GM19372 (cell line): ENCODE data around the gene DEFB123.
"Not testable (repeated sequence)": the region's sequence is repeated elsewhere in the genome, so short reads cannot be mapped to it uniquely, and the experiment has no call there.

Source experiments
- ATAC-seq: cut with Tn5 transposase; IDR thresholded peaks from one replicate; pipeline ENCODE4 v1.9.1; 2021; ENCODE audit warnings: mild to moderate bottlenecking, low read depth, moderate library complexity; ENCODE audit not compliant: unreplicated experiment

DEFB123 gene, protein sequence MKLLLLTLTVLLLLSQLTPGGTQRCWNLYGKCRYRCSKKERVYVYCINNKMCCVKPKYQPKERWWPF

DNA sequence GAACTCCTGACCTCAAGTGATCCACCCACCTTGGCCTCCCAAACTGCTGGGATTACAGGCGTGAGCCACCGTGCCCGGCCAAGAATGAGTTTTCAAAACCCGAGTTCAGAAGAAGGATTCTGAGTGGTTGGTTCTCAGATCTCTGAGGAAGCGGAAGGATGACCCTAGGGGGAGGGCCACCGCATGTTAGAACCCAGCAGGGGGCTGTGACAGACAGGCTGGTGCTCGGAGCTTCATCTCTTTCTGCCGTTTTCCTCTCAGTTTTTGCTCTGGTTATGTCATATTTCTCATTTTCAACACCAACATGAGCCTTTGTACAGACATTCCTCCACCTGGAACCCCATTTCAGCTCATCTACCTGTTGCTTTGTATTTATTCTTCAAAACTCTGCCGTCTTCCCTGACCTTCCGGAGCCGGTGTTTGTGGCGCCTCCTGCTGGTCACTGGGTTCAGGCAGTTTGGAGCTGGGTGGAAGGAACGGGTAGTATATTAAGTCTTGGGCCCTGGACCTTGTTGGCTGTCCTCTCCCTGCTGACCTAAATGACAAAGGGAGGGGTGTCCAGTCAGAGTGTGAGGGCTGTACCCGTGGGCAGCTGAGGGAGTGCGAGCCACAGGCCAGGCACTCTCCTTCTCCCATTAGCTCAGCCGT lies at the start of gene DEFB123:
Gene DEFB123, plus strand, starts transcription at position 621 of the 648 bp plus-strand sequence. CDS start 67 bp downstream, outside the sequence.
- no peak for ATAC-seq

DNA sequence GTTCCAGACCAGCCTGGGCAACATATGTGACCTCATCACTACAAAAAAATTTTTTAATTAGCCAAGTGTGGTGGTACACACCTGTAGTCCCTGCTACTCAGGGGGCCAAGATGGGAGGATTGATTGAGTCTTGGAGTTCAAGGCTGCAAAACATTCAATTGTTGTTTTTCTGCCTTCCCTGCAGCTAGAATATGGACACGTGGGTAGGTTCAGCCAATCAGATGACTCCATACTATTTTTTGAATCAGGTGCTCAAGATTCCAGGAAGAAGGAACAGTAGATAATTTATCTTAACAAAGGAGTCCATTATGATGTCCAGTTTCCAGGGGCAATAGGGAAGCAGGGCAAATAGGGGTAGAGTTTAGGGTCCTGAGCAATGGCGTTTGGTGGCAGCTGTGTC lies 47.6 kb upstream of the DEFB123 start:
- no peak for ATAC-seq

DNA sequence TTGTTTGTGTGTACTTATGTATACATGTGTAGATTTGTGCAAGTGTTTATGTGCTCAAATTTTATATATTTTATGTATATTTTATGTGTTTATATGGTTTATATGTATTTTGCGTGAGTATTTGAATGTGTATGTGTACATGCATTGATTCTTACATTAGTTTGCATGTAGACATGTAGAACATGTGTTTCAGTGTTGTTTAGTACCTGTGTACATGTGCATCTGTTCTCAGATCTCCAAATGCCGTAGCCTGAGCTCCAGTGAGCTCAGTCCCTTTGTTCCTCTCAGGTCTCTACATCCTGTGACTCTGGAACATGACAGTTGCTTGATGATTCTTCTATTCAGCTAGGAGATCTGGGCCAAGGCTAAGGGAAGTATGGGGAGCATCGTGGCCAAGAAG lies 45.5 kb upstream of the DEFB123 start:
- no peak for ATAC-seq

DNA sequence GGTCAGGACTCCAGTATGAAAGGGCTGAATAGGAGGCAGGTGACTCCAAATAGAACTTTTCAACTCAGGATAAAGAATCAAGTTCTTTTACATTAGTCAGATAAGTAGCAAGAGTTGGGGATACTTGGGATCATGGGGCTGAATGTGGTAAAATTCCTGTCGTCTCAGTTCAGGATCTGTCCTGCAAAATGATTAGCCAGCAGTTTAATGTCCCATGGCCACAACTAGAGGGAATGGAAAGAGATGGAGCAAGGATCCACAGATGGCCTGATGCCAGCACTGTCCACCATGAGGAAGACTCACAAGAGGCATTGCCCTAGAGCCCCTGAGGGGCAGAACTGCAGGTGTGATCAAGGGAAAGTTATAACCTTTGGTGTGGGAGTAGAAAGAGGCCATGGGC lies 36.5 kb upstream of the DEFB123 start:
- no peak for ATAC-seq

DNA sequence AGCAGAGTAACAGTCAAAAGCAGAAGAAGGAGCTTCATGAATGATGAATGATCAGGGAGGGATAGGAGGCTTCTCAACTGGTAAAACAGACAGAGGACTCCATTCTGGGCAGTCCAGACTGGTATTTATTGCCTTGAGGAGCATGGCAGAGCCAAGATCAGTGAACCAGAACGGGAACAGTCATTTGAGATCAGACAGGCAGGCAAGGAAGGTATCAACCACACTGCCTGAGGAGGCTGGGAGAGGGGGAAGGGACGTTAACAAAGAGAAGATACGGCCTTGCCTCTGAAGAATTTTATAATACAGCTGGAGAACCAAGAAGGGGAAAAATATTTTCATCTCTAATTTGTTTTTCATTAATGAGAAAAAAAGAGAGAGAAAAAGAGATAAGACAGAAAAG lies 34.3 kb upstream of the DEFB123 start, which contains the start of gene DEFB121:
Gene DEFB121, minus strand, starts transcription at position 101 of the 400 bp plus-strand sequence. Its CDS starts 63 bp downstream, at position 38.
- no peak for ATAC-seq

DNA sequence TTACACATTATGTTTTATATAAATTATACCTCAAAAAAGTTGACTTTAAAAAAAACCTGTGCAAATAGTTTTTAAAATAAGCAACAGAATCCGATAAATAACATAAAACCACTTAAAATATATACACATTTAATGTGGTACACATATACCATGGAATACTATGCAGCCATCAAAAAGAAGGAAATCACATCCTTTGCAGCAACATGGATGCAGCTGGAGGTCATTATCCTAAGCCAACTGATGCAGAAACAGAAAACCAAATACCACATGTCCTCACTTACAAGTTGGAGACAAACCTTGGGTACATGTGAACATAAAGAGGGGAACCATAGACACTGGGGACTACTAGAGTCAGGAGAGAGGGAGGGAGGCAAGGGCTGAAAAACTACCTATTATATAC lies 30.4 kb upstream of the DEFB123 start:
- ATAC-seq = no peak

DNA sequence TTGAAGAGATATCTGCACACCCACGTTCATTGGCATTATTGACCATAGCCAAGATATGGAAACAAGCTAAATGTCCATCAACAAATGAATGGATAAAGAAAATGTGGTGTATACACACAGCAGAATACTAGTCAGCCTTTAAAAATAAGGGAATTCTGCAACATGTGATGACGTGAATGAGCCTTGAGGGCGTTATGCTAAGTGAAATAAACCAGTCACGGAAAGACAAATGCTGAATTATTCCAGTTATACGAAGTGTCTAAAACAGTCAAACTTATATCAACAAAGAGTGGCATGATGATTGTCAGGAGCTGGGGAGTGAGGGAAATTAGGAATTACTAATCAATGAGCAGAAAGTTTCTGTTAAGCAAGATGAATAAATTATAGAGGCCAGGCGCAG lies 26.1 kb upstream of the DEFB123 start:
- no peak for ATAC-seq

DNA sequence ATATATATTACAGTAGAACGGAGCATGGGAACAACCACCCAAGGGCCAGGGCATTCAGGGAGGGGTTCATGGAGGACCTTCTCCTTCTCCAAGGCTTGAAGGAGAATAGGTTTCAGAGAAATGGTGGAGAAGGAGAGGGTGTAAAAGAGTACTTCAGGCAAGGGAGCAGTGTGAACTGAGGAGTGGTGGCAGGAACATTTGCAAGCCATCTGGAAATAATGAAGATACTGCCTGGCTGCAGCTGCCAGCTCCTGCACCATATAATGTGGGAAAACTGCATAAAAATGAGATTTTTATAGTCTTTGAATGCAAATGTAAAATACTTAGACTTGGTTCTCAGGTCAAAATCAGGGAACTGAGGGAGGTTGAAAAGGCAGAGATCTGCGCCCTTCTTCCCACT lies 24.8 kb upstream of the DEFB123 start:
- no peak for ATAC-seq

DNA sequence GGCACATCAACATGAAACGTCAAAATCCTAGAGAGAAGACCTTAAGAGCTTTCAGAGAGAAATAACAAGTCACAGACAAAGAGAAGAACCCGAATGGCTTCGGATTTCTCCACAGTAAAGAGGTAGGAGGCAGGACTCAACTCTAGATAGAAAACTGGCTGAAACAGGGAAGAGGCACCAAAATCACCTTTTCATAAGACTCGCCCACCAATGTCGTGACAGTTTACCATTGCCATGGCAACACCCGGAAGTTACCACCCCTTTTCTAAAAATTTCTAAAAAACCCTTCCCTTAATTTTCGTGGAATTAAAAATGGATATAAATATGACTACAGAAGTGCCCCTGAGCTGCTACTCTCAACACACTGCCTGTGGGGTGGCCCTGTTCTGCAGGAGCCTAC lies 22.1 kb upstream of the DEFB123 start:
- no peak for ATAC-seq

DNA sequence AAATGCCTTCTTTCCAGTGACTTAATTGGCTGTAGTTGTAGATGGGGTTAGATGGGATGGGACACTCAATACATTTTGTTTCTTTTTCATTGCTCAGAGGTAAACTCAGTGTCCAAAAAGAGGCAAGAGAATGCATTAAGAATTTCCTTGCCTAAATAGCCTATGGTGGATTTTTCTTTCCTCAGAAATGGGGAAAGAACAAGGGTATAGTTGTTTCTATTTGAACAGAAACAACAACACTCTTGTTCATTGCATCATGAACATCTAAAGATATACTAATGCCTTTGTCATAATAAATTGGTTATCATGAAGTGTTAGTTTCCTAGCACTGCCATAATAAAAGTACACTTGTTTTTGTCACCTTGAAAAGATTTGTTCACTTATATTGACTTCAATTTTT lies 14.6 kb upstream of the DEFB123 start:
- ATAC-seq = no peak

DNA sequence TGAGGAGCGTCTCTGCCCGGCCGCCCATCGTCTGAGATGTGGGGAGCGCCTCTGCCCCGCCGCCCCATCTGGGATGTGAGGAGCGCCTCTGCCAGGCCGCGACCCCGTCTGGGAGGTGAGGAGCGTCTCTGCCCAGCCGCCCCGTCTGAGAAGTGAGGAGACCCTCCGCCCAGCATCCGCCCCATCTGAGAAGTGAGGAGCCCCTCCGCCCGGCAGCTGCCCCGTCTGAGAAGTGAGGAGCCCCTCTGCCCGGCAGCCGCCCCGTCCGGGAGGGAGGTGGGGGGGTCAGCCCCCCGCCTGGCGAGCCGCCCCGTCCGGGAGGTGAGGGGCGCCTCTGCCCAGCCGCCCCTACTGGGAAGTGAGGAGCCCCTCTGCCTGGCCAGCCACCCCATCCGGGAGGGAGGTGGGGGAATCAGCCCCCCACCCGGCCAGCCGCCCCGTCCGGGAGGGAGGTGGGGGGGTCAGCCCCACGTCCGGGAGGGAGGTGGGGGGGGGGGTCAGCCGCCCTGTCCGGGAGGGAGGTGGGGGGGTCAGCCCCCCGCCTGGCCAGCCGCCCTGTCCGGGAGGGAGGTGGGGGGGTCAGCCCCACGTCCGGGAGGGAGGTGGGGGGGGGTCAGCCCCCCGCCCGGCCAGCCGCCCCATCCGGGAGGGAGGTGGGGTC lies 13.4 kb upstream of the DEFB123 start:
- not testable (repeated sequence) for ATAC-seq

DNA sequence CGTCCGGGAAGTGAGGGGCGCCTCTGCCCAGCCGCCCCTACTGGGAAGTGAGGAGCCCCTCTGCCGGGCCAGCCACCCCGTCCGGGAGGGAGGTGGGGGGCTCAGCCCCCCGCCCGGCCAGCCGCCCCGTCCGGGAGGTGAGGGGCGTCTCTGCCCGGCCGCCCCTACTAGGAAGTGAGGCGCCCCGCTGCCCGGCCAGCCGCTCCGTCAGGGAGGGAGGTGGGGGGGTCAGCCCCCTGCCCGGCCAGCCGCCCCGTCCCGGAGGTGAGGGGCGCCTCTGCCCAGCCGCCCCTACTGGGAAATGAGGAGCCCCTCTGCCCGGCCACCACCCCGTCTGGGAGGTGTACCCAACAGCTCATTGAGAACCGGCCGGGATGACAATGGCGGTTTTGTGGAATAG lies 12.9 kb upstream of the DEFB123 start:
- not testable (repeated sequence) for ATAC-seq

DNA sequence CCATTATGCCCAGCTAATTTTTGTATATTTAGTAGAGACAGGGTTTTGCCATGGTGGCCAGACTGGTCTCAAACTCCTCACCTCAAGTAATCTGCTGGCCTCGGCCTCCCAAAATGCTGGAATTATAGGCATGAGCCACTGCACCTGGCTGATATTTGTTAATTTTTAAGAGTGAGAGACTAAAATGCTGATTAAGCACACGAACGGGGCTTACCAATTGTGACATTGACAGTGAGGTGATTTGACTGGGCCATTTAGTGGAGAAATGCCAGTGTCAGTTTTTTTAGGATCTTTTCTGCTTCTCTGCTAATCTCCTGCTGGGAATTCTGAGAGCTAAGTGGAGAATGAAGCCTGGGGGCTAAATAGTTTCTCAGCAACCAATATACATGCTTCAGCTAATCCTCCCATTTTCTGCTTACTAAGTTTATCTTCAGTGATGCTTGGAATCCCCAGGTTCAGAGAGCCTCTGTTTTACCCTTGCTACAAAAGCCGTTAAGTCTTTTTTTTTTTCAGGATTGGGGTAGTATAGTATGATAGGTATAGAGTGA lies 9.8 kb upstream of the DEFB123 start:
- ATAC-seq = no peak

DNA sequence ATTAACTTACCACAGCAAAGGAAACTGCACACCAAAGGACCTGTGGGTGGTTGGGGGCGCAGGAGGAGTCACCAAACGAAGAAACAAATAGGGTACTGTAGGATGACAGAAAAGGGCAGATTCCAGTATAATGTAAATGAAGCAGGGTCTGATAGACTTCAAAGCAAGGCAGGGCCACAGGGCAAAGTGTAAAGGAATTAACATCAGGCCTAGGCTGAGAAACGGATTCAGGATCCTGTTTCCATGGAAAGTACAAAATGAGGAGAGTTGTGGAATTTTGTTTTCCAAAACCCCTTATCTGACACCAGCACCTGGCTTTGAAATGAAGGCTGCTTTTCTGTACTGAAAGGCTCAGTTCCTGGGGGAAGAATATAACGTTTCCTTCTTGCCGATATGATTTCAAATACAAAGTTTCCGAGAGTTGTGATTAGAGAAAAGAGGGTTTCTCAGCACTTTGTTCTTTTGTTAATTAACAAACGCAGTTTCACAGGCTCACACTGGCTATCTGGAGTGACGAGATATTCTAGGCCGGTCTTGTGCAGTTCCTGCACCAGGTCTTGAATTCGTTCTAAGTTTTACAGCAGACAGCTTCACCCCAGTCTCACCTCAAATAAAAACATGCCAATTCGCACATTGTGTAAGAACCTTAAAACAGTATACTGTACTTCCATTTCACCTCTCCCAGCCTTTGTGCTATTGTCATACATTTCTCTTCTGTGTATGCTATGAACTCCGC lies 5.8 kb downstream of the DEFB123 start:
- no peak for ATAC-seq

DNA sequence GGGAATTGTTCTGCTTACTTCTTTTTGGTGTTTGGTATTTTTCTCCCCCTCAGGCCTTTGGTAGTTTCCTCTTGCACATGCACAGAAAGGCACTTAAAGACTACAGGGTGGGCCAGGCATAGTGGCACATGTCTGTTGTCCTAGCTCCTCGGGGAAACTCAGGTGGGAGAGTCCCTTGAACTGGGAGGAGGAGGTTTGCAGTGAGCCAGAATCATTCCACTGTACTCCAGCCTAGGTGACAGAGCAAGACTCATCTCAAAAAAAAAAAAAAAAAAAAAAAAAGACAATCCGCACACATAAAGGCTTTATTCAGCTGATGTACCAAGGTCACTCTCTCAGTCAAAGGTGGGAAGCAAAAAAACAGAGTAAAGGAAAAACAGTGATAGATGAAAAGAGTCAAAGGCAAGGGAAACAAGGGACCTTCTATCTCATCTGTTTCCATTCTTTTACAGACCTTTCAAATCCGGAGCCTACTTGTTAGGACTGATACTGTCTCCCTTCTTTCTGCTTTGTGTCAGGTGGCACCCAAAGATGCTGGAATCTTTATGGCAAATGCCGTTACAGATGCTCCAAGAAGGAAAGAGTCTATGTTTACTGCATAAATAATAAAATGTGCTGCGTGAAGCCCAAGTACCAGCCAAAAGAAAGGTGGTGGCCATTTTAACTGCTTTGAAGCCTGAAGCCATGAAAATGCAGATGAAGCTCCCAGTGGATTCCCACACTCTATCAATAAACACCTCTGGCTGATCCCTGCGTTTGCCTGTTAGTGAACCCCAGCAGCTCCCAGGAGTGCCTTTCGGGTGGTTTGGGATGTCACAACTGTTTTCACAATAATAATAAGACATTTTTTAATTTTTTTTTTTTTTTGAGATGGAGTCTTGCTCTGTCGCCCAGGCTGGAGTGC lies 9.3 kb downstream of the DEFB123 start:
- no peak for ATAC-seq

DNA sequence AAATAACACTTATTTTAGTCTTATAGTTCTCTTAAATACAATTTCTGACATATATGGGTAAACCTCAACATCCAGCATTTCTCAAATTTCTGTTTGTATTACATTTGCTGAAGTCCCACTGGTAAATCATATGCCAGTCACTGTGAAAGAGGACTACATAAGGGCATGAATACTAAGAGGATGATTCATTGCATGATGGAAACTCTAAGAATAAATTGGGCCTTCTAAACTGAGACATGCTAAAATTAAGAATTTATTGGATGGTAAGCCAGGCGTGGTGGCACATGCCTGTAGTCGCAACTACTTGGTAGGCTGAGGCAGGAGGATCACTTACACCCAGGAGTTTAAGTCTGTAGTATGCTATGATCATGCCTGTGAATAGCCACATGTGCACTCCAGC lies 12.1 kb downstream of the DEFB123 start:
- ATAC-seq = no peak

DNA sequence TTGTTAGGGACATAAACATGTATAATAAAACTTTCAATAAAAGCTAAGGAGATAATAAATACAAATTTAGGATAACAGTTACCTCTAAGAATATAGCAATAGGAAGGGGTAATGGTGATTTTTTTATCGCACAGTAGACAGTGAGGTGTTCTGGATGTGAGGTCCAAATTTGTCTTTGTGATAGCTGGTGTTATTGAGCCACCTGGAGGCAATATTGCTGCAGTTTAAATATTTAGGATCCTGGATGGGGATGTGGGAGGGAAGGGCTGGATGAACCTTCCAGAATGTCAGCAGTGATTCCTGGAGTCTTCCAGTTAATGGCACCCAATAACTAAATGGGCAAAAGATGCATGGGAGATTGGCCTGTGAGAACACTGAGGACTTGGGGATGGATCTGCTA lies 13.9 kb downstream of the DEFB123 start:
- no peak for ATAC-seq

DNA sequence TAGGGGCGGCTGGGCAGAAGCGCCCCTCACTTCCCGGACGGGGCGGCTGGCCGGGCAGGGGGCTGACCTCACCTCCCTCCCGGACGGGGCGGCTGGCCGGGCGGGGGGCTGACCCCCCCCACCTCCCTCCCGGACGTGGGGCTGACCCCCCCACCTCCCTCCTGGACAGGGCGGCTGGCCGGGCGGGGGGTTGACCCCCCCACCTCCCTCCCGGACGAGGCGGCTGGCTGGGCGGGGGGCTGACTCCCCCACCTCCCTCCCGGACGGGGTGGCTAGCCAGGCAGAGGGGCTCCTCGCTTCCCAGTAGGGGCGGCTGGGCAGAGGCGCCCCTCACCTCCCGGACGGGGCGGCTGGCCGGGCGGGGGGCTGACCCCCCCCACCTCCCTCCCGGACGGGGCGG lies 30.5 kb downstream of the DEFB123 start:
- ATAC-seq = not testable (repeated sequence)

DNA sequence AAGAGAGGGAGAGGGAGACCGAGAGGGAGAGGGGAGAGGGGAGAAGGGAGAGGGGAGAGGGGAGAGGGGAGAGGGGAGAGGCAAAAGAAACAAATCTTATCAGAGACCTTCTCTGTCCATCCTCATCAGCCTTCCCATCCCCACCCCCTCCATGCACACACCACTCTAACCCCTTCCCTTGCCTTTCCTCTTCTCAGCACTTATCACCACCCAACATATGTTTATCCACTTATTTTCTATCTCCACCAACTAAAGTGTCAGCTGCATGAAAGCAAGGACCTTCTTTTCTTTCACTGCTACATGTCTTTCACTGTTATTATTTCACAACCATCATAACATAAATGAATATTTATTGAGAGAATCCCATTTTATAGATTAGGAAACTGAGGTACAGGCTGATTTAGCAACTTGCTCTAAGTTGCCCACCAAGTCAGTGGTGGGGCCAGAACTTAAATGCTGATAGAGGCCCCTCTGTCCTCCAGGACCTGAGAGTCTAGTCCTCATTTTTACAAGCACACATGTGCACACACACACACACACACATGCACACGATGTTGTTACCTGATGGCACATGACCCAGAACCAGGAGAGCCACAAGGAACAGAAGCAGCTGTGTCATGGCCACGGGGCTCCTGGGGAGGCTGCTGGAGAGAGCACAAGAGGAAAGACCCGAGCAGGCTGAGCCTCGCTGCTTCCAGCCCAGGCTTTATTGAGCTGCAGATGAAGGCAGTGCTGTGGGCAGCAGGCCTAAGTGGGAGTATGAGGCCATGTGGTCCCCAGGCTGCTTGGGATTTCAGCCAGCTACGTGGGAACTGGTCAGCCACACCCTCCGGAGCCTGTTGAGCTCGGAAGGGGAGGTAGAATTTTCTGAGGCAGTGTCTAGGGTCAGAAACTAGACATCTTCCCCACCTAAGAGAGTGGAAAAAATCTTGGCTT lies 32.2 kb downstream of the DEFB123 start:
- ATAC-seq = no peak
